Endothelial cell (in vitro differentiated cells): Measurements from ENCODE around the gene RMND5A. TPM values are rescaled to one million over a fixed set of nuclear protein-coding genes. Genes with fewer than 3 reads are reported as not detected.

Experiments used
- DNase-seq: peaks from one replicate; pipeline ENCODE4 v3.0.0; 2021; ENCODE audit warnings: low spot score
- H3K27ac Mint-ChIP-seq: one replicate; pipeline ENCODE4 v1.8.0; 2021; ENCODE audit warnings: mixed read lengths, inconsistent platforms; ENCODE audit not compliant: unreplicated experiment
- H3K27me3 Mint-ChIP-seq: one replicate; pipeline ENCODE4 v1.8.0; 2021; ENCODE audit warnings: mild to moderate bottlenecking, moderate library complexity, mixed read lengths, inconsistent platforms; ENCODE audit not compliant: unreplicated experiment
- H3K36me3 Mint-ChIP-seq: one replicate; pipeline ENCODE4 v1.8.0; 2021; ENCODE audit warnings: mild to moderate bottlenecking, low read depth, mixed read lengths, inconsistent platforms; ENCODE audit not compliant: unreplicated experiment
- H3K4me1 Mint-ChIP-seq: one replicate; pipeline ENCODE4 v1.8.0; 2021; ENCODE audit warnings: mild to moderate bottlenecking, mixed read lengths, inconsistent platforms; ENCODE audit not compliant: unreplicated experiment
- H3K4me3 Mint-ChIP-seq: one replicate; pipeline ENCODE4 v1.8.0; 2021; ENCODE audit warnings: mild to moderate bottlenecking, mixed read lengths, inconsistent platforms; ENCODE audit not compliant: unreplicated experiment
- H3K9me3 Mint-ChIP-seq: one replicate; pipeline ENCODE4 v1.8.0; 2021; ENCODE audit warnings: mixed read lengths, inconsistent platforms; ENCODE audit not compliant: unreplicated experiment
- total RNA-seq: library from RNA; stranded (reverse); fragmentation: NEBNext Ultra II Directional; extraction: Animal tissue kit (Norgen Biotek cat#: 25700); gene quantifications from one replicate; pipeline ENCODE4 v1.2.1, GENCODE V29; 2021; ENCODE audit not compliant: unreplicated experiment
- TF ChIP-seq, protein P1 (sequence below): fragments of 200-600 bp; sonication (generic); IDR thresholded peaks from one replicate; pipeline ENCODE4 v1.5.0; 2021; ENCODE audit warnings: antibody characterized with exemption; ENCODE audit not compliant: unreplicated experiment

Gene RMND5A
- total RNA-seq, 1 donor from 2014 or later = 40.2 TPM

DNA sequence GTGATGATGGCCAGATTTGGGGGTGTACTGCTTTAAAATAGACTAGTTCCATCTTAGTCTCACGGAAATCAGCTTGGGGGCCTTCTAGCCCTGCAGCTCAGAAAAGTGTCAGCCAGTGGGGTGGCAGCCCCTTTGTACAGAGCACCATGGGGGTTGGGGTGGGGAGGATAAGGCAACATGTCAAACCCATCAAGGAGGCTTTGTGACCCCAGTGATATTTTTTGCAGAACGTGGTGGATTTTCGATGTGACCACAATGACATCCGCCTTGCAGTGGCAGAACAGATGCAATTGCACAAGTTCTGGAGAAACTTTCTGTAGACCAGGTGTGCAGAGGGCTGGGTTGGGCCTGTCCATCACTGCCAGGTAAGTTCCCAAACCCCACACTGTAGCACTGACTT lies 73.7 kb downstream of the RMND5A start:
- H3K36me3 Mint-ChIP-seq = peaks cover 25% of the 10 kb centered on the region
- H3K27me3 Mint-ChIP-seq = peaks cover 24% of the 10 kb centered on the region
- no peak overlapping the region for H3K27ac Mint-ChIP-seq
- DNase-seq = no peak
- peaks cover 23% of the 10 kb centered on the region for H3K9me3 Mint-ChIP-seq
- H3K4me1 Mint-ChIP-seq = peaks cover 3% of the 10 kb centered on the region
- TF ChIP-seq, protein P1, sequence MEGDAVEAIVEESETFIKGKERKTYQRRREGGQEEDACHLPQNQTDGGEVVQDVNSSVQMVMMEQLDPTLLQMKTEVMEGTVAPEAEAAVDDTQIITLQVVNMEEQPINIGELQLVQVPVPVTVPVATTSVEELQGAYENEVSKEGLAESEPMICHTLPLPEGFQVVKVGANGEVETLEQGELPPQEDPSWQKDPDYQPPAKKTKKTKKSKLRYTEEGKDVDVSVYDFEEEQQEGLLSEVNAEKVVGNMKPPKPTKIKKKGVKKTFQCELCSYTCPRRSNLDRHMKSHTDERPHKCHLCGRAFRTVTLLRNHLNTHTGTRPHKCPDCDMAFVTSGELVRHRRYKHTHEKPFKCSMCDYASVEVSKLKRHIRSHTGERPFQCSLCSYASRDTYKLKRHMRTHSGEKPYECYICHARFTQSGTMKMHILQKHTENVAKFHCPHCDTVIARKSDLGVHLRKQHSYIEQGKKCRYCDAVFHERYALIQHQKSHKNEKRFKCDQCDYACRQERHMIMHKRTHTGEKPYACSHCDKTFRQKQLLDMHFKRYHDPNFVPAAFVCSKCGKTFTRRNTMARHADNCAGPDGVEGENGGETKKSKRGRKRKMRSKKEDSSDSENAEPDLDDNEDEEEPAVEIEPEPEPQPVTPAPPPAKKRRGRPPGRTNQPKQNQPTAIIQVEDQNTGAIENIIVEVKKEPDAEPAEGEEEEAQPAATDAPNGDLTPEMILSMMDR = no peak
- no peak overlapping the region for H3K4me3 Mint-ChIP-seq

DNA sequence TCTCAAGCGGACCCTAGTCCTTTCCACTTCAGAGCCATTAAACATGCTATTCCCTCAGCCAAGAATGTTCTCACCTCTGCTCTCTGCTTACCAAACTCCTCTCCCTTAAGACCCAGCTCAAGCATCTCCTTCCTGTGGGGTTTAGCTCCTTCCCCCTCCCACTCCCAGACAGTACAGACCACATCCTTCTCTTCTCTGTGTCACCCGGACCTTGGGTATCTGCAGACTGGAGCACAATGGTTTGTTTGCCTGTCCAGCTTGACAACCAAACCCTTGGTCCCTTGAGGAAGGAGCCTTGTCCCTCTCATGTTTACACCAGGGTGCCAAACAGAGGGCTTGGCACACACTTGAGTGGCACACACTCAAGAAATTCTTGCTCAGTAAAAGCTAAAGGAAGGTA lies 74.8 kb downstream of the RMND5A start:
- H3K36me3 Mint-ChIP-seq = peaks cover 25% of the 10 kb centered on the region
- H3K27ac Mint-ChIP-seq = no peak overlapping the region
- H3K9me3 Mint-ChIP-seq = peaks cover 23% of the 10 kb centered on the region
- H3K4me1 Mint-ChIP-seq = peaks cover 3% of the 10 kb centered on the region
- DNase-seq = no peak
- no peak overlapping the region for H3K4me3 Mint-ChIP-seq
- peaks cover 22% of the 10 kb centered on the region for H3K27me3 Mint-ChIP-seq
- TF ChIP-seq, protein P1 = no peak

GRCh38 chr2:86800856-86801567 lies 80.9 kb downstream of the RMND5A start:
- Mint-ChIP-seq H3K4me3 (no peak overlapping the region), H3K9me3 (peaks cover 12% of the 10 kb centered on the region), H3K27me3 (no peaks in the 10 kb centered on the region), H3K4me1 (no peaks in the 10 kb centered on the region), H3K27ac (no peak overlapping the region), H3K36me3 (peaks cover 6% of the 10 kb centered on the region)
- TF ChIP-seq, protein P1 = no peak
- no peak for DNase-seq

DNA sequence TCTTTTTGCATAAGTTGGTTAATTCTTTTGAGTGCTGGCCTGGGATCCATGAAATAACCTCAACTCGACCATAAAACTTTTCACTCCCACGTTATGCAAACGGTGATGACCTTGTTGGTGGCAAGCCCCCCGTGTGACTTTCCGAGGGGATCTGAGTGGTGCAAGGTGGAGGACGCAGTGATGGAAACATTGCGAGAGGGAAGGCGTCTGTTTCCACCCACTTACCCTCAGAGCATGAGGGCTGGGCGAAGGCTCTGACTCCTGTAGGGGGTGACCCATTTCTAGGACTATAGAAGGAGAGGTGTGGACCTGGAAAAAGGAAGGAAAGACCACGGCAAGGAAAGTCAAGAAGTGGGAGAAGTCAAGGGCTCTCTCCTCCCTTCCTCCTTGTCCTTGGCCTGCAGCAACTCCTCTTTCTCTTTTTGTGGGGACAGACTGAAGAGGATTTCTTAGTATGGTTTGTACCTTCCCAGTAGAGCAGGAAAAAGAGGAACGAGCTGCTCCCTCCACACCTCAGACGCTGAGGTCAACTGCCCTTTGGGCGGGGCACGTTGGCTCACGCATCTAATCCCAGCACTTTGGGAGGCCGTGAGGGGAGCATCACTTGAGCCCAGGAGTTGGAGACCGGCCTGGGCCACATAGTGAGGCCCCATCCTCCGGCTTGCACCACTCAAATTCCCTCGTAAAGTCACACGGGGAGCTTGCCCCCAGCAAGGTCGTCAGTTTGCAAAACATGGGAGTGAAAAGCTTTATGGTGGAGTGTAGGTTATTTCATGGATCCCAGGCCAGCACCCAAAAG lies 86.2 kb downstream of the RMND5A start:
- TF ChIP-seq, protein P1 = no peak
- H3K4me3 Mint-ChIP-seq = peak overlapping the region; percentile 56

DNA sequence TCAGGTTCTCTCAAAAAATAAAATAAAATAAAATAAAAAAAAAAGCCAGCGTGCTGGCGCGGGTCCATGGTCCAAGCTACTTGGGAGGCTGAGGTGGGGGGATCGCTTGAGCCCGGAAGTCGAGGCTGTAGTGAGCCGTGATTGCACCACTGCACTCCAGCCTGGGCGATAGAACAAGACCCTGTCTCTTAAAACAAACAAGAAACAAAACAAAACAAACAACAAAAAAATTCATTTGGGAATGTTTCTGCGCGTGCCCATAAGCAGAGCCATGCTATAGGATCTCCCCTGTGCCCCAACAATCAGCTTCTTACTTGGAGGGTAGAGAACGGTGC lies 87.0 kb downstream of the RMND5A start:
- Mint-ChIP-seq H3K9me3 (no peaks in the 10 kb centered on the region), H3K4me3 (peak overlapping the region; percentile 96), H3K27me3 (peaks cover 14% of the 10 kb centered on the region), H3K27ac (no peak overlapping the region), H3K4me1 (peaks cover 5% of the 10 kb centered on the region), H3K36me3 (no peaks in the 10 kb centered on the region)
- TF ChIP-seq, protein P1 = no peak
- no peak for DNase-seq

More for the DNA sequence above, 86.2 kb downstream of the RMND5A start:
- H3K27me3 Mint-ChIP-seq = peaks cover 14% of the 10 kb centered on the region
- no peaks in the 10 kb centered on the region for H3K9me3 Mint-ChIP-seq
- peaks cover 5% of the 10 kb centered on the region for H3K4me1 Mint-ChIP-seq
- no peak overlapping the region for H3K27ac Mint-ChIP-seq
- no peaks in the 10 kb centered on the region for H3K36me3 Mint-ChIP-seq
- DNase-seq = no peak
